ENCODE results near the gene RIC3.

RIC3 gene

DNA sequence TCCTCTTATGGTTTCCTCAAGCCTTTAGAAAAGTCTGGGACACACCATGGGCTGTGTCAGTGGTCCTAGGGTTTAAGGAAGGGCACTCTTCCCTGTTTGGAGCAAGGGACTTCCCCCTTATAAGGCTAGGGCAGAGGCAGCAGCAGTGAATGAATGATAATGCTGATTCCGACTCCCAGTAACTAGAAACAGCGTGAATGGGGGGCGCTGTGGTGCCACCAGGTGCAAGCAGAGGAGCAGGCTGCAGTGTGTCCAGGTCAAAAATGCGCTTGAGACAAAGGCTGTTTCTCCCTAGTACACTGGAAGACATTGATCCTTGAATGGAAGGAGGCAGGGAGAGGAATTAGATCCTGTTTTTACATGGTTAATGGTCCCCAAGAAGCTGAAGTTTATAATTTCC lies 11.6 kb upstream of the RIC3 start (continued):
- TF ChIP-seq, protein P1, sequence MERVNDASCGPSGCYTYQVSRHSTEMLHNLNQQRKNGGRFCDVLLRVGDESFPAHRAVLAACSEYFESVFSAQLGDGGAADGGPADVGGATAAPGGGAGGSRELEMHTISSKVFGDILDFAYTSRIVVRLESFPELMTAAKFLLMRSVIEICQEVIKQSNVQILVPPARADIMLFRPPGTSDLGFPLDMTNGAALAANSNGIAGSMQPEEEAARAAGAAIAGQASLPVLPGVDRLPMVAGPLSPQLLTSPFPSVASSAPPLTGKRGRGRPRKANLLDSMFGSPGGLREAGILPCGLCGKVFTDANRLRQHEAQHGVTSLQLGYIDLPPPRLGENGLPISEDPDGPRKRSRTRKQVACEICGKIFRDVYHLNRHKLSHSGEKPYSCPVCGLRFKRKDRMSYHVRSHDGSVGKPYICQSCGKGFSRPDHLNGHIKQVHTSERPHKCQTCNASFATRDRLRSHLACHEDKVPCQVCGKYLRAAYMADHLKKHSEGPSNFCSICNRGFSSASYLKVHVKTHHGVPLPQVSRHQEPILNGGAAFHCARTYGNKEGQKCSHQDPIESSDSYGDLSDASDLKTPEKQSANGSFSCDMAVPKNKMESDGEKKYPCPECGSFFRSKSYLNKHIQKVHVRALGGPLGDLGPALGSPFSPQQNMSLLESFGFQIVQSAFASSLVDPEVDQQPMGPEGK (CRISPR knock-in tag; IDR thresholded peaks at IDR 0.05; ENCODE audit: borderline replicate concordance) = no peak
- TF ChIP-seq ZNF8 (CRISPR knock-in tag; IDR thresholded peaks at IDR 0.05) = no peak
- no peak for TF ChIP-seq TOX (CRISPR knock-in tag; IDR thresholded peaks at IDR 0.05; ENCODE audit: borderline replicate concordance)

DNA sequence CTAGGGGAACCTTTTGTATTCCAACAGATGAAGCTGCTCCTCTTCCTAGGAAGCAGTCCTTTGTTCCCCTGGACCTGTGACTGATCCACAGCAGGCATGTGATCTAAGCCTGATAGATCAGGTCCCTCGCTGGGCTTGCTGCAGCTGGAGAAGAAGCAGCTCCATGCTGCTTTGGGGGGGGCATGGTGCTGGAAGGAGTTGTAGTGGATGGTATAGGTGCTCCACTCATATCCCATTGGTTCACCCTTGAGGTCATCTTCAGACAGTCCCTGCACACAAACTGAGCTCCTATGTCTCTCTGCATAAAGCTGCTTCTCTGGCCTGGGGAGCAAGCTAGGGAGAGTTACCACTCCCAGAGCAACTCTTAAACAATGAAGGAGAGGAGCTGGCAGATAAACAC lies 9.5 kb upstream of the RIC3 start:
- ATAC-seq = no peak
- no peak for TF ChIP-seq ARNTL (CRISPR knock-in tag; IDR thresholded peaks at IDR 0.05; ENCODE audit: borderline replicate concordance, low read depth)
- no peak for TF ChIP-seq OSR1 (CRISPR knock-in tag; IDR thresholded peaks at IDR 0.05)
- TF ChIP-seq, protein P2, sequence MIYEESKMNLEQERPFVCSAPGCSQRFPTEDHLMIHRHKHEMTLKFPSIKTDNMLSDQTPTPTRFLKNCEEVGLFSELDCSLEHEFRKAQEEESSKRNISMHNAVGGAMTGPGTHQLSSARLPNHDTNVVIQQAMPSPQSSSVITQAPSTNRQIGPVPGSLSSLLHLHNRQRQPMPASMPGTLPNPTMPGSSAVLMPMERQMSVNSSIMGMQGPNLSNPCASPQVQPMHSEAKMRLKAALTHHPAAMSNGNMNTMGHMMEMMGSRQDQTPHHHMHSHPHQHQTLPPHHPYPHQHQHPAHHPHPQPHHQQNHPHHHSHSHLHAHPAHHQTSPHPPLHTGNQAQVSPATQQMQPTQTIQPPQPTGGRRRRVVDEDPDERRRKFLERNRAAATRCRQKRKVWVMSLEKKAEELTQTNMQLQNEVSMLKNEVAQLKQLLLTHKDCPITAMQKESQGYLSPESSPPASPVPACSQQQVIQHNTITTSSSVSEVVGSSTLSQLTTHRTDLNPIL (CRISPR knock-in tag; IDR thresholded peaks at IDR 0.05; ENCODE audit: low read depth) = no peak
- TF ChIP-seq, protein P1 (CRISPR knock-in tag; IDR thresholded peaks at IDR 0.05; ENCODE audit: borderline replicate concordance) = no peak
- TF ChIP-seq SNAI2 (CRISPR knock-in tag; IDR thresholded peaks at IDR 0.05) = no peak
- TF ChIP-seq ZC3H10 (CRISPR knock-in tag; IDR thresholded peaks at IDR 0.05) = no peak
- TF ChIP-seq RARB (CRISPR knock-in tag; IDR thresholded peaks at IDR 0.05) = no peak
- no peak for TF ChIP-seq ZFP3 (CRISPR knock-in tag; IDR thresholded peaks at IDR 0.05)
- TF ChIP-seq ZNF8 (CRISPR knock-in tag; IDR thresholded peaks at IDR 0.05) = no peak
- TF ChIP-seq, protein P3, sequence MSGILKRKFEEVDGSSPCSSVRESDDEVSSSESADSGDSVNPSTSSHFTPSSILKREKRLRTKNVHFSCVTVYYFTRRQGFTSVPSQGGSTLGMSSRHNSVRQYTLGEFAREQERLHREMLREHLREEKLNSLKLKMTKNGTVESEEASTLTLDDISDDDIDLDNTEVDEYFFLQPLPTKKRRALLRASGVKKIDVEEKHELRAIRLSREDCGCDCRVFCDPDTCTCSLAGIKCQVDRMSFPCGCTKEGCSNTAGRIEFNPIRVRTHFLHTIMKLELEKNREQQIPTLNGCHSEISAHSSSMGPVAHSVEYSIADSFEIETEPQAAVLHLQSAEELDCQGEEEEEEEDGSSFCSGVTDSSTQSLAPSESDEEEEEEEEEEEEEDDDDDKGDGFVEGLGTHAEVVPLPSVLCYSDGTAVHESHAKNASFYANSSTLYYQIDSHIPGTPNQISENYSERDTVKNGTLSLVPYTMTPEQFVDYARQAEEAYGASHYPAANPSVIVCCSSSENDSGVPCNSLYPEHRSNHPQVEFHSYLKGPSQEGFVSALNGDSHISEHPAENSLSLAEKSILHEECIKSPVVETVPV (CRISPR knock-in tag; IDR thresholded peaks at IDR 0.05) = no peak
- TF ChIP-seq ZNF70 (CRISPR knock-in tag; IDR thresholded peaks at IDR 0.05) = no peak
- TF ChIP-seq BACH2 (CRISPR knock-in tag; IDR thresholded peaks at IDR 0.05; ENCODE audit: borderline replicate concordance) = no peak

DNA sequence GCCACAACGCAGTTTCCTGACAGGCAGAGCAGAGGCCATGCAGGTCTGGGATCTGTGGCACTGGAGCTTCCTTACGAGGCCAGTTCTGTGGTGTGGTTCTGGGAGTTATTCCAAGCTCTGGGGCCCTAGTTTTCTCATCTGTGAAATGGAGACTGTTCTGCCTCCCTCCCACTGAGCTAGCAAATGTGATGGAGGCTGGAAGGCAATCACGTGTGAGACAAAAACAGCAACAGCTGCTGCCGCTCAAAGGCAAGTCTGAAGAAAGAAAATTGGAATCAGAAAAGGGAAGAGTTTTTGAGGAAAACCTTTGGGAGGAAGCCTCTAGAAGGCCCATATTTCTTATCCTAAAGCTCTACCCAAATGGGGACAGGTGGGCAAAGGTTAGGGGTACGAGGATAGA lies 8.3 kb upstream of the RIC3 start:
- no peak for ATAC-seq
- TF ChIP-seq ZNF70 (CRISPR knock-in tag; IDR thresholded peaks at IDR 0.05) (no peak), OSR1 (CRISPR knock-in tag; IDR thresholded peaks at IDR 0.05) (no peak), CSDC2 (CRISPR knock-in tag; IDR thresholded peaks at IDR 0.05) (no peak), ZNF8 (CRISPR knock-in tag; IDR thresholded peaks at IDR 0.05) (no peak), BACH2 (CRISPR knock-in tag; IDR thresholded peaks at IDR 0.05; ENCODE audit: borderline replicate concordance) (no peak), ARNTL (CRISPR knock-in tag; IDR thresholded peaks at IDR 0.05; ENCODE audit: borderline replicate concordance, low read depth) (no peak), ESRRG (CRISPR knock-in tag; IDR thresholded peaks at IDR 0.05) (no peak), TCF4 (CRISPR knock-in tag; IDR thresholded peaks at IDR 0.05; ENCODE audit: borderline replicate concordance) (no peak), RARB (CRISPR knock-in tag; IDR thresholded peaks at IDR 0.05) (no peak), SNAI2 (CRISPR knock-in tag; IDR thresholded peaks at IDR 0.05) (no peak)

DNA sequence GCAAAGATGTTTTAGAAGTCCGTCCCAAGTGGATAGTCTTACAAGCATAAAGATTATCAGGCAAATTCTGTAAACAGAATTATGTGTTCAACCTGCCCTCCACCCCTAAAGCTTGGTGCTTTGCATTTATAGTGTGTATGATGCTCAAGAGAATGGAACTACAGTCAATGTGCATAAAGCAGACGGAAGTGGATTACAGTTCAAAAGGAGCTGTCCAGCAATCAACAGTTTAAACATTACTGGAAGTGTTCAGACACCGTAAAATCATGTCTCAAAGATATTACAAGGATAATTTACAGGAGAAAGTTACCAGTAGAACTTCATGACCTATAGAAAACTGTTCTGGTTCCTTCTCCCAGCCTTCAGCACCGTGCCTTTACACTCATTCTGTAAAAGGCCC lies 1.0 kb downstream of the RIC3 start:
- no peak; the same call in 2 of the 3 replicates for ATAC-seq
- TF ChIP-seq ZNF565 (CRISPR knock-in tag; conservative IDR thresholded peaks at IDR 0.05; ENCODE audit: low read depth) = no peak
- TF ChIP-seq TCF4 (CRISPR knock-in tag; IDR thresholded peaks at IDR 0.05; ENCODE audit: borderline replicate concordance) = no peak
- TF ChIP-seq, protein P4, sequence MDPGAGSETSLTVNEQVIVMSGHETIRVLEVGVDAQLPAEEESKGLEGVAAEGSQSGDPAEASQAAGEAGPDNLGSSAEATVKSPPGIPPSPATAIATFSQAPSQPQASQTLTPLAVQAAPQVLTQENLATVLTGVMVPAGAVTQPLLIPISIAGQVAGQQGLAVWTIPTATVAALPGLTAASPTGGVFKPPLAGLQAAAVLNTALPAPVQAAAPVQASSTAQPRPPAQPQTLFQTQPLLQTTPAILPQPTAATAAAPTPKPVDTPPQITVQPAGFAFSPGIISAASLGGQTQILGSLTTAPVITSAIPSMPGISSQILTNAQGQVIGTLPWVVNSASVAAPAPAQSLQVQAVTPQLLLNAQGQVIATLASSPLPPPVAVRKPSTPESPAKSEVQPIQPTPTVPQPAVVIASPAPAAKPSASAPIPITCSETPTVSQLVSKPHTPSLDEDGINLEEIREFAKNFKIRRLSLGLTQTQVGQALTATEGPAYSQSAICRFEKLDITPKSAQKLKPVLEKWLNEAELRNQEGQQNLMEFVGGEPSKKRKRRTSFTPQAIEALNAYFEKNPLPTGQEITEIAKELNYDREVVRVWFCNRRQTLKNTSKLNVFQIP (CRISPR knock-in tag; IDR thresholded peaks at IDR 0.05; ENCODE audit: borderline replicate concordance, low read depth) = no peak
- TF ChIP-seq ISL1 (CRISPR knock-in tag; IDR thresholded peaks at IDR 0.05) = no peak
- TF ChIP-seq, protein P5, sequence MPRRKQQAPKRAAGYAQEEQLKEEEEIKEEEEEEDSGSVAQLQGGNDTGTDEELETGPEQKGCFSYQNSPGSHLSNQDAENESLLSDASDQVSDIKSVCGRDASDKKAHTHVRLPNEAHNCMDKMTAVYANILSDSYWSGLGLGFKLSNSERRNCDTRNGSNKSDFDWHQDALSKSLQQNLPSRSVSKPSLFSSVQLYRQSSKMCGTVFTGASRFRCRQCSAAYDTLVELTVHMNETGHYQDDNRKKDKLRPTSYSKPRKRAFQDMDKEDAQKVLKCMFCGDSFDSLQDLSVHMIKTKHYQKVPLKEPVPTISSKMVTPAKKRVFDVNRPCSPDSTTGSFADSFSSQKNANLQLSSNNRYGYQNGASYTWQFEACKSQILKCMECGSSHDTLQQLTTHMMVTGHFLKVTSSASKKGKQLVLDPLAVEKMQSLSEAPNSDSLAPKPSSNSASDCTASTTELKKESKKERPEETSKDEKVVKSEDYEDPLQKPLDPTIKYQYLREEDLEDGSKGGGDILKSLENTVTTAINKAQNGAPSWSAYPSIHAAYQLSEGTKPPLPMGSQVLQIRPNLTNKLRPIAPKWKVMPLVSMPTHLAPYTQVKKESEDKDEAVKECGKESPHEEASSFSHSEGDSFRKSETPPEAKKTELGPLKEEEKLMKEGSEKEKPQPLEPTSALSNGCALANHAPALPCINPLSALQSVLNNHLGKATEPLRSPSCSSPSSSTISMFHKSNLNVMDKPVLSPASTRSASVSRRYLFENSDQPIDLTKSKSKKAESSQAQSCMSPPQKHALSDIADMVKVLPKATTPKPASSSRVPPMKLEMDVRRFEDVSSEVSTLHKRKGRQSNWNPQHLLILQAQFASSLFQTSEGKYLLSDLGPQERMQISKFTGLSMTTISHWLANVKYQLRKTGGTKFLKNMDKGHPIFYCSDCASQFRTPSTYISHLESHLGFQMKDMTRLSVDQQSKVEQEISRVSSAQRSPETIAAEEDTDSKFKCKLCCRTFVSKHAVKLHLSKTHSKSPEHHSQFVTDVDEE (CRISPR knock-in tag; IDR thresholded peaks at IDR 0.05) = no peak
- TF ChIP-seq, protein P1 (CRISPR knock-in tag; IDR thresholded peaks at IDR 0.05; ENCODE audit: borderline replicate concordance) = no peak
- no peak for TF ChIP-seq ESRRG (CRISPR knock-in tag; IDR thresholded peaks at IDR 0.05)
- no peak for TF ChIP-seq ZC3H10 (CRISPR knock-in tag; IDR thresholded peaks at IDR 0.05)
- TF ChIP-seq SNAI2 (CRISPR knock-in tag; IDR thresholded peaks at IDR 0.05) = no peak
- TF ChIP-seq RARB (CRISPR knock-in tag; IDR thresholded peaks at IDR 0.05) = no peak
- no peak for TF ChIP-seq ZNF8 (CRISPR knock-in tag; IDR thresholded peaks at IDR 0.05)
- TF ChIP-seq ARNTL (CRISPR knock-in tag; IDR thresholded peaks at IDR 0.05; ENCODE audit: borderline replicate concordance, low read depth) = no peak
- no peak for TF ChIP-seq CSDC2 (CRISPR knock-in tag; IDR thresholded peaks at IDR 0.05)
- no peak for TF ChIP-seq ZFP3 (CRISPR knock-in tag; IDR thresholded peaks at IDR 0.05)
- TF ChIP-seq ZFP30 (CRISPR knock-in tag; IDR thresholded peaks at IDR 0.05) = no peak
- no peak for TF ChIP-seq PPARA (CRISPR knock-in tag; IDR thresholded peaks at IDR 0.05; ENCODE audit: borderline replicate concordance)
- no peak for TF ChIP-seq BACH2 (CRISPR knock-in tag; IDR thresholded peaks at IDR 0.05; ENCODE audit: borderline replicate concordance)
